Neural progenitor cell (in vitro differentiated cells): ENCODE measurements around the gene AFF1.

Experiments
- EZH2 ChIP-seq: fragments of 200-600 bp; sonication (generic); IDR thresholded peaks from 2 replicates; pipeline ENCODE4 v1.6.1; 2017; ENCODE audit warnings: antibody characterized with exemption, mild to moderate bottlenecking, moderate library complexity
- EZH2phosphoT487 ChIP-seq: fragments of 200-600 bp; sonication (generic); IDR thresholded peaks from 2 replicates; pipeline ENCODE4 v1.6.1; 2017; ENCODE audit warnings: antibody characterized with exemption
- TF ChIP-seq, protein P1 (sequence below): fragments of 200-600 bp; sonication (generic); IDR thresholded peaks from 2 replicates; pipeline ENCODE4 v1.5.1; 2017; ENCODE audit warnings: antibody characterized with exemption, mild to moderate bottlenecking

DNA sequence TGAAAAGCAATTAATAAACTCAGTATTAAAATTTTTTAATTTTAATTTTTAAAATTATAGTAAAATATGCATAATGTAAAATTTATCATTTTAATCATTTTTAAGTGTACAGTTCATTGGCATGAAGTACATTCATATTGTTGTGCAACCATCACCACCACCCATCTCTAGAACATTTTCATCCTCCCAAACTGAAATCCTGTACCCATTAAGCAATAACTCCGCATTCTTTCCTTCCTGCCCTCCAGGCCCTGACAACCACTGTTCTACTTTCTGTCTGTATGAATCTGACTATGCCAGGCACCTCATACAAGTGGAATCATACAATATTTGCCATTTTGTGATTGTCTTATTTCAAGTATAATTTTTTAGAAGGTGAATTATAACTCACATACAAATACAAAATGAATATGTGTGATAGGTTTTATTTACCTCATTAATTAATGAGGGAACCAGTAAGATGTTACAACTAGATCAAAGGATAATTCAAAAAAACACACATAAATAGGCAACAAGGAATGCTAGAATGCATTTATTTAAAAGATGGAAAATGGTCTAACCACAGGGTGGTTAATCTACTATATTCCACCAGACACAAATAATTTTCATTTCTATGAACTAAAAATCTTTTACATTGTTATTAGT, 13.1 kb upstream of the AFF1 start:
- TF ChIP-seq, protein P1, sequence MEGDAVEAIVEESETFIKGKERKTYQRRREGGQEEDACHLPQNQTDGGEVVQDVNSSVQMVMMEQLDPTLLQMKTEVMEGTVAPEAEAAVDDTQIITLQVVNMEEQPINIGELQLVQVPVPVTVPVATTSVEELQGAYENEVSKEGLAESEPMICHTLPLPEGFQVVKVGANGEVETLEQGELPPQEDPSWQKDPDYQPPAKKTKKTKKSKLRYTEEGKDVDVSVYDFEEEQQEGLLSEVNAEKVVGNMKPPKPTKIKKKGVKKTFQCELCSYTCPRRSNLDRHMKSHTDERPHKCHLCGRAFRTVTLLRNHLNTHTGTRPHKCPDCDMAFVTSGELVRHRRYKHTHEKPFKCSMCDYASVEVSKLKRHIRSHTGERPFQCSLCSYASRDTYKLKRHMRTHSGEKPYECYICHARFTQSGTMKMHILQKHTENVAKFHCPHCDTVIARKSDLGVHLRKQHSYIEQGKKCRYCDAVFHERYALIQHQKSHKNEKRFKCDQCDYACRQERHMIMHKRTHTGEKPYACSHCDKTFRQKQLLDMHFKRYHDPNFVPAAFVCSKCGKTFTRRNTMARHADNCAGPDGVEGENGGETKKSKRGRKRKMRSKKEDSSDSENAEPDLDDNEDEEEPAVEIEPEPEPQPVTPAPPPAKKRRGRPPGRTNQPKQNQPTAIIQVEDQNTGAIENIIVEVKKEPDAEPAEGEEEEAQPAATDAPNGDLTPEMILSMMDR = no peak
- no peak for TF ChIP-seq EZH2phosphoT487
- no peak for TF ChIP-seq EZH2
